HG03342 (cell line): Measurements from ENCODE around the gene NCAM1.
A peak's percentile ranks its signal among the peaks of the same experiment; 100 is the strongest.

Experiments
- ATAC-seq: cut with Tn5 transposase; IDR thresholded peaks from one replicate; pipeline ENCODE4 v1.9.1; 2021; ENCODE audit warnings: mild to moderate bottlenecking, moderate library complexity; ENCODE audit not compliant: unreplicated experiment

NCAM1 gene

DNA sequence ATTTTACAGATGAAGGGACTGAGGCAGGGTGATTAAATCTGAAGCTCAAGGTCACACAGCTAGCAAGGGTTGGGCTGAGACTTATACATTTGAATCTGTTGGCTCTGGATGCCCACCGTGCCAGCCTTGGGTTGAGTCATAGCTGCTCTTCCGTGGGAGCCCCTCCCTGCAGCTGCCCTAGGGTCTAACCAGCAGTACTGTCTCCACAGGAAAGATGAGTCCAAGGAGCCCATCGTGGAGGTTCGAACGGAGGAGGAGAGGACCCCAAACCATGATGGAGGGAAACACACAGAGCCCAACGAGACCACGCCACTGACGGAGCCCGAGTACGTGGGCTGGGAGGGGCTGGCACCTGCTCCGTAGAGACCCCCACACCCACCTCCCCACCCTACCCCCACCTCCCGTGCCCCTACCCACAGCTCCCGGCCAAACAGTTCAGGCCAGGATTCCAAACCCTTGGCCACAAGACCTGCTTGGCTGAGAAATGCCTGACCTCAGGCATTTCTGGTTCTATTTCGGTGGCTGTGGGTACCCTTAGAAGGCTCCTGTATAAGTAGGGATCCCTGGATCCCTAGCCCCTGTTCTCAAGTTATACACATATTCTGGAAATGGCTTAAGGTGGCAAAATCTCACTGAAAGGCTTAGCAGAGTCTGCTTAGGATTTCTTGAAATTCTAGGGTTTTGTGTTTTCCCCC is 310.5 kb downstream of the NCAM1 start:
- ATAC-seq = no peak

DNA sequence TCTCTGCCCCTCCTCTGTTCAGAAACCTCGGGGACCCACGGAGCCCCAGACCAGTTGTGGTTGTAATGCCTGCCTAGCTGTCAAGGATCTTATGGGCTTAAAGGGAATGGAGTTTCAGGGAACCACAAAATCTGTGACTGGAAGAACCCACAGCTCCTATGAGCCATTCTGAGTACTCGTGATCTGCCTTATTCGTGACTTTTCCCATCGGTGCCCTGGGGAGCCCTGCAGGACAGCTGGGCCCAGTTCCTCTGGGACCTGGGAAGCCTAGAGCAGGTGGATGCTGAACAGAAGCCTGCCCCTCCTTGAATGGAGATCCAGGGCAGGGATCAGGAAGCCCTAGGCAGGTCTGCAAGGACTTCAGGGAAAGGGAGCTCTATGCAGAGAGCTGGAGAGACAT is 311.1 kb downstream of the NCAM1 start:
- no peak for ATAC-seq

DNA sequence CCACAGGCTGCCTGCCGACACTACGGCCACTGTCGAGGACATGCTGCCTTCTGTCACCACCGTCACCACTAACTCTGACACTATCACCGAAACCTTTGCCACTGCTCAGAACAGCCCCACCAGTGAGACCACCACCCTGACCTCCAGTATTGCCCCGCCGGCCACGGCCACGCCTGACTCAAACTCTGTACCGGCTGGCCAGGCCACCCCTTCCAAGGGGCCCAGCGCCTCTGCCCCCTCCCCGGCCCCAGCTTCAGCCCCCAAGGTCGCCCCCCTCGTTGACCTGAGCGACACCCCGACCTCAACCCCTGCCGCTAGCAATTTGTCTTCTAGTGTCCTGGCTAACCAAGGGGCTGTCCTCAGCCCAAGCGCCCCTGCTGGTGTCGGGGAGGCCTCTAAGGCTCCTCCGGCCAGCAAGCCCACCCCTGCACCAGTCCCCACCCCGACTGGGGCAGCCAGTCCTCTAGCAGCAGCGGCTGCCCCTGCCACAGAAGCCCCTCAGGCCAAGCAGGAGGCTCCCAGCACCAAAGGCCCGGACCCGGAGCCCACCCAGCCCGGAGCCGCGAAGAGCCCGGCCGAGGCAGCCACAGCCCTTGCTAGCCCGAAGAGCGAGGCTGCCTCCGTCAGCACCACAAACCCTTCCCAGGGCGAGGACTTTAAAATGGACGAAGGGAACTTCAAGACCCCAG is 311.9 kb downstream of the NCAM1 start:
- no peak for ATAC-seq

DNA sequence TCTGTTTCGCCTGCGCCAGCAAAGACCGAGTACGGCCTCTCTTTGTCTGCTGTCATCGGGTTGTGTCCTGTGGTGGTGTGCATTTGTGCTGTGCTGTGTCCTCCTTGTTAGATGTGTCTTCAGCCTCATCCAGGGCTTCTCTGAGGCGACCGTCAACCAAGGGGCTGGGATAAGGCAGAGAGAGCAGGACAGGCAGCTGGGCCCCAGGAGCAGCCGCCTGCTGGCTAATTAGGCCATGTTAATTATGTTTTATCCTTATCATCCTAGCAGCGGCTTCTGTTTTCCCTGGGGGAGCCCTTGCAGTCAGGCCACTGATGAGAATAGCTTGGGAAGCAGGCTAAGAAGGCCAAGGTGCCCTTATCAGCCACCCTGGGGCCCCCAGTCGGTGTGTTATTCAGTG is 312.5 kb downstream of the NCAM1 start:
- ATAC-seq = no peak

DNA sequence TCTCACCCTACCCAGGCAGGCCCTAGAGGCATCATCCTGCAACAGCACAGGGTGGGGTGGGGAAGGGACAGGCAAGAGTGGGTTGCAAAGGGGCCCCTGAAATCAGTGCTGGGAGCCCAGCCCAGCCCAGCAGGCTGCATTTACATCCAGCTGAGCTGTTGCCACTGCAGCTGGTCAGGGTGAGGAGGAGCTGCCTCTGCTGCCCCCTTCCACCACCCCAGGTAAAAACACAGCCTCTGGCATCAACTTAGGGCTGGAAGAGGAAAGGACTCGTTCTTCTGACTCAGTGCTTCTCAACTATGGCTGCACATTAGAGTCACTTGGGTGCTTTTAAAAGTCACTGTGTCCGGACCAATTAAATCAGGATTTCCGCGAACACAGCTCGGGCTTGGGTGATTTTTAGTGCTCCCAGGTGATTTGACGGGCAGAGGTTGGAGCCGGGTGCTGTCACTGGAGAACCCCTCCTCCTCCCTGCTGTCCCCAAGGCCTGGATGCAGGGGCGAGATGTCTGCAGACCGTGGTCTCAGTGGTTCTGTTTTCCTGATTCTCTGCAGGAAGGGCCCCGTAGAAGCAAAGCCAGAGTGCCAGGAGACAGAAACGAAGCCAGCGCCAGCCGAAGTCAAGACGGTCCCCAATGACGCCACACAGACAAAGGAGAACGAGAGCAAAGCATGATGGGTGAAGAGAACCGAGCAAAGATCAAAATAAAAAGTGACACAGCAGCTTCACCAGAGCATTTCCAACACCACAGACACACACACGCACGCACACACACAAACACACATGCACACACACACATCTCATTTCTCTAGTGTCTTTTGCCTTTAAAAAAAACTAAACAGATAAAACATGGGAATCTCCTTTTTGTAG is 313.7 kb downstream of the NCAM1 start:
- ATAC-seq = no peak

DNA sequence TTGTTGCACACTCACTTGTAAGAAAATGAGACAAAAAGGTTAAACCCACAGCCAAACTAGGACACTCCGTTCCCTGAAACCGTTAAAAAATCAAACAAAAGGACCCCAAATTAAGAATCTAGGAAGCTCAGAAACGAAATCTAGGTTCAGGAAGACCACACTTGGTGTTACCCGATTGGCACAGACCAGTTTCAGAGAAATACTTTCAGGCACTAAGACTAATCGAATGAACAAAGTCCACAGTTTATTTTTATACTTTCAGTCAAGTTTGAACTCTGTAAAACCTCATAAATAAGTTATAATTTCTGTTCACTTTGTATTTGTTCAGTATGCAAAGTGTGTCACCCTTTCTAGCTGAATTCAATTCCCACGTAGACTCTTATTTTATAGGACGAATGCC is 314.4 kb downstream of the NCAM1 start:
- no peak for ATAC-seq

DNA sequence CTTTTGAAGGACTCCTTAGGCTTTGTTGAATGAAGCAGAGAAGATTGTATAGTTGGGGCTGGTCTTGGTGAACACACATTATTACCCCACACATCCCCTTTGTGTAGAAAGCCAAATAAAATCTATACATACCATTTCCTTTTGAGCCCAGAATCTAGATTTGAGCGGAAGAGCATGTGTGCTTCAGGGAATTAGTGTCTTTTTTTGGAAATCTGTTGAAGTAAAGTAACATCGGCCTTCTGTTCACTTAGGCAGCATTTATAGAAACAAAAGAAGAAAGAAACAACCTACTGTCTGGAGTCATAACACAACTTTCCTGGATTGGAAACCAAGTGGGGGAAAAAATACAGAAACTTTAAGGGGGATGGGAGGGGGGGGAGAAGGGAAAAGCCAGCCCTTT is 315.2 kb downstream of the NCAM1 start:
- ATAC-seq = no peak

DNA sequence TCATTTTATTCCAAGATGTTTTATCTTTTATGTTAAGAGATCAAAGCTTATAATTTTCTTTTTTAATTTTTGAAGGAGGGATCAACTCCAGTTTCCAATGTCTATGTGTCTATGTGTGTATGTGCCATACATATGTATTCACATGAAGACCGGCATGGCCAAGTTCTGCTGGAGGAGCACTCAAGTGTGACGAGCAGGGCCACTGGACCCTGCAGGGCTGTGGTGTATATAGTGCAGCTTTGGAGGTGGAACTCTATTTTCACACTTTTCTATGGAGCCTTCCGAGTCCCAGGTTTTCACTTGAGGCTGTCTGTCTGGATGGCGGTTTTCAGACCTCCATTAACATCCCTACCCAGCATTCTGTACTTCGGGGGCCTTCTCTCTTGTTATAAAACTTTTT is 316.7 kb downstream of the NCAM1 start:
- ATAC-seq = no peak

DNA sequence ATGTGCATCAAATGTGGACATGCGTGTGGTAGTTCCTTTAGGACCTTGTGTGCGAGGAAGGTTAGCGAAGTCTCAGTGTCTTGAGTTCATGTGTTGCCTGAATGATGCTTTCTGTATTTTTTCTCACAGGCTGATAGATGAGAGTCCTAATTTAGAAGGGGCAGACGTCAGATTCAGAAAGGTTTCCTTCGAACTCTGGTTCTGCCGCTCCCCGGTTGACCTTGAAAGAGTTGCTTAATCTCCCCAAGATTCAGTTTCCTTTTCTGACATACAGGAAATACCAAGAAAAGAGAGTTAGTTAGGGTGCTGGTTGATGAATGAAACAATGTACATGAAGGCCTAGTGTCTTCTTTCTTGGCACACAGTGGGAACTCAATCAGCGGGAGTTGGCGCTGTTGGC is 317.3 kb downstream of the NCAM1 start:
- no peak for ATAC-seq

DNA sequence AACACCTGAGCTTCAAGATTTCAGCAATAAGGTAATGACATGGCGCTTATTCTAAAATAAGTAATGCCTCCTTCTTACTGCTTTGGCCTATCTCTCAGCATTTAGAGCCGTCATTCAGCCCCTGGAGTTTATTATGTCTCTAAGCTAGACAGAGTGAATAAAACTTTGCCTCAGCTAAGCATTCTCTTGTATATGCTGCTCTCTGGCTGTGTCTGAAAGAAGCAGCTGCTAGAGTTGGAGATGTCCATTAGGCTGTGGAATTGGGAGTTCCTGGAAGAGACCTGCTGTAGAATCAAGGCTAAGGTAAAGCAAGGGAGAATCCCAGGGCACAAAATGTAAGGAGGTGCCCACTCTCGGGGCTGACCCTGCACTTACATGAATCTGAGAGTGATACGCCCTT is 317.7 kb downstream of the NCAM1 start:
- no peak for ATAC-seq

DNA sequence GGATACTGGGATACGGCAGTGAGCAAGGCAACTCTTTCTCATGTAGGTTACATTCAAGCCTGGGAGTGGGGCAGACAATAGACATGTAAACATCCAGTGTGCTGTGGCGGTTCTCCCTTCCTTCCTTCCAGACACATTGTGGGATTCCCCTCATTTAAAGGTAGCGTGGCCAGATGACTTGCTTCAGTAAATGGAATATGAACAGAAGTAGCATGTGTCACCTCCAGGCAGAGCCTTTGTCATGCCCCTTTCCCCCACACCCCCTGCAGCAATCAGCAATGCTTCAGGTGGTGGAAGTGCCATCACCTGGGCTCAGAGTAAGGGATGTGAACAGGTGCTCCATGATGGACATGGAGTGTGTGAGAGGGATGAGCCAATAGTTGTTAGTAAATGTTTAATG is 318.4 kb downstream of the NCAM1 start:
- ATAC-seq = no peak

DNA sequence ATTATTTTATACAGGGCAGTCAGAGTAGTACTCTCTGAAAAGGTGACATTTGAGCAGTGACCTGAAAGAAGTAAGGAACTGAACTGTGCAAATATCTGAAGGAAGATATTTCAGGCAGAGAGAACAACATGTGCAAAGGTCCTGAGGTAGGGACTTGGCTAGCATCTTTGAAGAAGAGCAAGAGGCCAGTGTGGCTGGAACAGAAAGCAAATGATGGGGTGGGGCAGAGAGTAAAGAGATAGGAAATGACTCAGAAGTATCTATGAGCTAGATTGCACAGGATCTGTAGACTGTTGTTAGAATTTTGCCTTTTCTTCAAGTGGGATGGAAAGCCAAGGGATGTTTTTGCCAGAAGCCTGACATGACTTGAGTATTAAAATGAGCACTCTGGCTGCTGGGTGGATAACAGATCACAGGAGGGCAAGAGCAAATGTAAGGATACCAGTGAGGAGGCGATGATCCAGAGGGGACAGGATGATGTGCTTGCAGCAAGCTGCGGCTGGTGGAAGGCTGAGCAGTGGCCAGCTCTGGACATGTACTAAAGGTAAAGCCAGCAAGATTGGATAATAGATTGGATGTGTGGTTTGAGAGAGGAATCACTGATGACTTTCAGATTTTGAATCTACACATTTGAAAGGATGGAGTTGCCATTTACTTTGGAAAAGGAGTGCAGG is 320.0 kb downstream of the NCAM1 start:
- no peak for ATAC-seq

DNA sequence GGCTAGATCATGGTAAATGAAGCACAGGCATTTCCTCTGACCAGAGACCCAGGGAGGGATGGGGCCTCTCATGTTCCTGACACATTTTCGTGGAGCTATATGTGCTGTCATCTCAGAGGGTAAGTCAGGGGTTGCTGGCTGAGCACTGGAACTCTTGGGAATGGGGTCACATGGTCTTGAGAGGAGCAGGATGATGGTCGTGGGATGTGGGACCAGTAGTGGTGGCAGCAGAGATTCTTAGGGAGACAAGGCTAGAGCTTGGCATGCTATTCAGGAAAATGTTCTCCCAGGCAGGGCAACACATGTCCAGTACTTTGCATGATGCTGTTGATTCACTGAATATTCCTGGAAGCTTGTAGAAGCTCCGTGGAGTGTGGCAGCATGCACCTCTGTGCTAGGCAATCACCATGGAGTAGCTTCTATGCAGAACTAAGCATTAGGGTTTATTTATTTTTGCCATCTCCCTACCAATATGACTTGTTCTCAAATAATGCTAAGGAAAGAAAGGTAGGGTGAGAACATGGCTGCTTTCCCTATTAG is 321.7 kb downstream of the NCAM1 start:
- ATAC-seq = no peak

DNA sequence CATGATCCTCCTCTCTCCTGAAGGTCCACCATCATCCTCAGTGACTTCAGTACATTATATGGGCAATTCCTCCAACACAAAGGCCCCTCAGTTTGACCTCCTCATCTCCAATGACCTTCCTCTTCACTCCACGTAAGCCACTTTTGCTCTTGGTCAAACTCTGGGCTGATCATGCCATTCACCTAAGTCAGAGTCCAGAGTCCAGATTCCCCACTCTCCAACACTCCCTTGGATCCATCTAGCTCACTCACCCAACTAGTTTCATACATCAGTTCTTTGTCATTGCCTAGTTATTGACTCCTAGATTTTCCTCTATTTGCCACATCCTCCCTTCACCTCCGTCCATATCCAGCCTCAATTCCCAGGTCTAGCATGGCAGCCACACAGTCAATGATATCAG is 322.7 kb downstream of the NCAM1 start:
- ATAC-seq = no peak

DNA sequence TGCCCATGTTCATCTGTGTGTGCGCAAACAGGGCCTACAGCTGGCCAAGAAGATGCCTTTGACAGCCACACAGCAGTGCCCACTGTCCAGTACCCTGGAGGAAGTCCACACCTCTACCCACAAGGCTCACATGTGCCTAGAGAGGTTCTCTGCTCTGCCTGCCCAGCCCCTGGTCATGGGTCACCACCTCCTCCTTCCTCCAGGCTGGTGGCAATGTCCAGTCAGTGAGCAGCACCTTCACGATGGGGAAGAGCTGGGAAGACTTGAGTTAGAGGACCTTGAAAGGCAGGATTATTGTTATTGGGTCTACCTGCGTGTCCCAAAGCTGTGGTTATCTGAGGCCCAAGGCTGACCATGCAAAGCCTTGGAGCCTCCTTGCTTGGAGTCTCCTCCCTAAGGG is 324.8 kb downstream of the NCAM1 start:
- ATAC-seq = no peak

DNA sequence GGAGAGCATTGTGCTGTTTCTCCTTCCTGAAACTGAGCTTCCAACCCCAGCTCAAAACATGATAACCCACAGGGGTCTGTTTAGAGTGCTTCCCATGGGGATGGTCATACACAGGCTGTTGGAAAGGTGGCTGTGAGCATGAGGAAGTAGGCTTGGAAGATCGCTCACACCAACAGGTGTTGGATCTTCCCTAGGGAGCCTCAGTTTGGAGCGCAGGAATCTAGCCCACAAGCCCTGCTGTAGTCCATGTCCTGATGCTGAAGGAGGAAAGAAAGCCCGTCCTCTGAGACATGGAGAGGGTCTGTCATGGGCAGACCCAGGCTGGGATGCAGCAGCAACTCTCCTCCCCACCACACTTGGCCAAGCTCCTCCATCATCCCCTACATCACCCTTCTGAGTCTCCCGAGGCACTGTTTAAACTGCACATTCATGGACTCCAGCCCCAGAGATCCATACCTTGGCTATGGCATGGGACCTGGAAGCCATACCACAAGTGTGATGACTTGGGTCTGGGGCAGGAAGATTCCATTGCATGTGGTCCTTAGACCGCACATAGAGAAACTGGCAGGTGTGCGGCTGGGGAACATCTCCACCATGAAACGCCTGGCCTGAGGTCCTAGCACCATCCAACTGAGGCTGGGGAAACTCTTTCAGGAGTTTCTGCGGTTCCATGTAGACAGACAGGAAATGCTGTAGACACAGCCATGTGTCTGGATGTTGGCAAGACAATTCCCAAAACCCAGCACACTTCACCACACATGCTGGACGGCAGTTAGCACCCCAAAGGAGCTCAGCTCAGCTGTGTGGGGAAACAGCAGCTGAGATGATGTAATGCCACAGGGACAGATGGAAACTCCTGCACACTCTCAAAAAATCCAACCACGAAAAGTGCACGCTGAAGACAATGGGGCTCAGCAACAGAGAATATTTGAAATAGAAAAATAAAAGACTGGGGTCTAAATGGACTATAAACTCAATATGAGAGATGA is 325.6 kb downstream of the NCAM1 start:
- no peak for ATAC-seq

DNA sequence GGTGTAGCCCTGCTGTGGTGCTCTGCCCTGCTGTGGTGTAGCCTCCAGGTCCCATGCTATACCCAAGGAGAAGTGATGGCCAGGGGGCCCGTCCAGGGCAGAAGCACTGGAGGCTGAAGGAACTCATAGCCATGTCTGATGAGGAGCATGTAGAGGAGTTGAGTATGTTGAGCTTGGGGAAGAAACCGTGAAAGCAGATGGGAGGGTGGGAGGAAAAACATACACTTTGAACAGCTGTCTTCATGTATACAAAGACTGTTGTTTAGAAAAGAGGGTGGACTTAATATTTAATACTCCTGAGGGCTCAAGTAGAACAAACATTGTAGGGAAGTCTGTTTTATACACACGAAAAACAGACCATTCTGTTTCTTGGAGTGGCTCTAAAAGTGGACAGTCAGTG is 326.6 kb downstream of the NCAM1 start:
- no peak for ATAC-seq

DNA sequence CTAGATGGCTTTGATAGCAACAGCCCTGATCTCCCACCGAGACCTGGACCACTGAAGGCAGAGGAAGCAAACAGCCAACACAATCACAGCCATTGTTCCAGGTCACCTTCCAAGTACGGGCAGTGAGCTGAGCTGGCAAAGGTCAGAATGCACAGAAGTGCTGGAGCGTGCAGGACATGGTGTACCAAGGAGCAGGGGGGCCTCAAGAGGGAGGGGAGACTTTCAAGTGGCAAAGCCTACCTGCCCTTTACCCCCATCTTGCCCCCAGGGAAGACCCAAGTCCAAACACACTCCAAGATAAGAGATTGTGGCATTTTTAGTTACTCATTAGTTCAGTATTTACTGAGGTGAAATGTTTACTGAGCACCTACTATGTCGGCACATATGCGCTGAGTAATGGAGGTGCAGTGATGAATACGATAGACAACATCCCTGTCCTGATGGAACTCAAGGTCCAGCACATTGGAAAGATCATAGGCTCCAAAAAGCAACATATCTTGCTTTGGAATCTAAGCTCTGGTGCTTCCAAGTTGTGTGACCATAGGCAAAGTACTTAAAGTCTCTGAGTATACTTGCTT is 327.2 kb downstream of the NCAM1 start:
- no peak for ATAC-seq

DNA sequence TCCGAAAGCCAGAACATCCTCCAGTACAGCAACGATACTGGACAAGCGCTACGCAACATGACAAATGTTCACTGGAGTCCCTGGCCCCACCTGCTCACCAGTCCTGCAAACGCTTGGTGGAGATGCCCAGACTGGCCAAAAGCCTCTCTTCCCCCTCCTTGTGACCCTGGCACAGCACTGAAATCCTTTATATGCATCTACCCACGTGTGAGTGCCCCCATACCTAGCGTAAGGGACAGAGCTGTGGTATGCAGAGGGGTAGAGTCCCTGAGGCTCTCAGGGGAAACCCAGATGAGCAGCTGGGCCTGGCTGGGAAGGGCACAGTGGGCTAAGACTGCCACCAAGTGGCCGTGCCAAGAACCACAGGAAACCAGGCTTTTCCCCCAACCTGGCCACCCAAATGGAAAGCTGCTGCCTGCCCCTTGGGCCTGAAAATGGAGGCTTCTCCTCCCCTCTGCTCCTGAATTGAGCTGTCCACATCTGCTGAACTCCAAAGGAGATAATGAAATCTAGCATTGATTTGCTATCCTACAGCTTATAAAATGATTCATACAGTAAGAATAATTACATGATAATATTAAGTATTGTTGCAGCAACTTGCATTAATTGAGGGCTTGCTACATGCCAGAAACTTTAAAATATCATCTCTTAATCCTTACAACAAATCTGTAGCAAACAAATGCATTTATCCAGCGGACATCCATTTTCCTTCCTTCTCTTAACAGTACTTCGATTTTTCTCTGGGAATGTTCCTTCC is 328.4 kb downstream of the NCAM1 start:
- peak; percentile 92 for ATAC-seq
